Activated T-cell treated with anti-CD3 and anti-CD28 coated beads, Interleukin-2, amount 50 U/mL, for 48 hours (primary cell): ENCODE results near the gene PATE1.

Source experiments
- DNase-seq, 2 experiments: peaks; one replicate each; pipeline ENCODE4 v3.0.0-alpha.2; 2020

The PATE1 gene

DNA sequence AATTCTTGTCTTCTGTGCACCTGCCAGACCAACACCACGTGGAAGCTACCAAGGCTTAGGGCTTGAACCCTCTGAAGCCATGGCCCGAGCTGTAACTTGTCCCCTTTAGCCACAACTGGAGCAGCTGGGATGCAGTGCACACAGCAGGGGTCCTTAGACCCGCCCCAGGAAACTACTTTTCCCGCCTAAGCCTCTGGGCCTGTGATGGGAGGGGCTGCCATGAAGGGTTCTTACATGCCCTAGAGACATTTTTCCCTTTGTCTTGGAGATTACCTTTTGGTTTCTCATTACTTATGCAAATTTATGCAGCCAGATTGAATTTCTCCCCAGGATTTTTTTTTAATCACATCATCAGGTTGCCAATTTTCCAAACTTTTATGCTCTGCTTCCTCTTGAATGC lies 51.6 kb downstream of the PATE1 start:
- DNase-seq, result no peak
